Measurements from ENCODE around the gene KCNT1.

Gene KCNT1

GRCh38 chr9:135741276-135742219 is 39.6 kb downstream of the KCNT1 start:
- no peak for ATAC-seq (ENCODE audit: low read depth)
- no peak overlapping the region for H3K27ac ChIP-seq (ENCODE audit: poor library complexity, severe bottlenecking)
- H3K9me3 ChIP-seq (ENCODE audit: severe bottlenecking), result no peaks in the 10 kb centered on the region

GRCh38 chr9:135743021-135743420 is 41.0 kb downstream of the KCNT1 start:
- Histone ChIP-seq H3K9me3 (ENCODE audit: severe bottlenecking) (no peaks in the 10 kb centered on the region), H3K27ac (ENCODE audit: poor library complexity, severe bottlenecking) (no peak overlapping the region), H3K4me3 (ENCODE audit: severe bottlenecking) (no peak overlapping the region), H3K36me3 (ENCODE audit: low read depth) (no peaks in the 10 kb centered on the region), H3K4me1 (ENCODE audit: insufficient read depth, poor library complexity, severe bottlenecking) (no peaks in the 10 kb centered on the region), H3K27me3 (ENCODE audit: insufficient read depth, poor library complexity, severe bottlenecking) (peaks cover 16% of the 10 kb centered on the region)
- no peak for TF ChIP-seq CTCF (IDR thresholded peaks at IDR 0.05; ENCODE audit: poor library complexity, severe bottlenecking)
- ATAC-seq (ENCODE audit: low read depth) (no peak), DNase-seq (ENCODE audit: low spot score) (no peak)

More at GRCh38 chr9:135741276-135742219, 39.6 kb downstream of the KCNT1 start:
- TF ChIP-seq CTCF (IDR thresholded peaks at IDR 0.05; ENCODE audit: poor library complexity, severe bottlenecking), result no peak
- Histone ChIP-seq H3K4me1 (ENCODE audit: insufficient read depth, poor library complexity, severe bottlenecking) (no peaks in the 10 kb centered on the region), H3K36me3 (ENCODE audit: low read depth) (no peaks in the 10 kb centered on the region), H3K4me3 (ENCODE audit: severe bottlenecking) (no peak overlapping the region), H3K27me3 (ENCODE audit: insufficient read depth, poor library complexity, severe bottlenecking) (peaks cover 30% of the 10 kb centered on the region)
- no peak for DNase-seq (ENCODE audit: low spot score)

DNA sequence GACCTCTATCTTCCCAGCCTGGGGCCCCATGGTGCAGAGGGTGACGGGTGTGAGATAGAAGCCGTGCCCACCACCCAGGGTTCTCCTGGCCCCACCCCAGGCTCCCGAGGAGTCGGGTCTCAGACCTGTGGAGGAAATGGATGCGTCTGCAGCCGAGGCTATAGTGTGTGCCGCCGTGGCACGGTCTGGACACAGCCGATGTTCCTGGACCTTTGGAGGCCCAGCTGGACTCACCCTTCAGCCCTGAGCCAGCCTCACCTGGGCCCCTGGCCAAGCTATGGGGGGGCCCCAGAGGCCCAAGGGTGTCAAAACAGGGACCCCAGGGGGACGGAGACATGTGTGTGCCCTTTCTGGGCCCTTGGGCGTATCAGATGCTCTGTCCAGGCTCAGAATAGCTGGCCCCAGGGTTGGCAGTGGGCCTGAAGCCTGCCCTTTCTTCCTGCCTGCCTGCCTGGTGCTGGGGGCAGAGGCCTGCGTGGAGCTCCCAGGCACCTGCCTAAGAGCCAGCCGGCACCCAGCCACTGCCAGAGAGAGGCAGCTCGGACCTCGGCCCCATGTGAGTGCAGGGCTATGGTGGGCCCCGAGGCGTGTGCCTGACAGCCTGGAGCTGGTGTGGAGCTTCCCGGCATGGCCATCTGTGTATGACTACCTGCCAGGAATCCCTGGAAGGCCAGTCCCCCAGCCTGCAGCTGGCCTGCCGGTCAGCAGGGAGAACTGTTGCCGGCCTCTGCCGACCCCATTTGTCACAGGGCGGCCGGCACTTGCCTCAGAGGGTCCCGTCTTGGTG is 41.8 kb downstream of the KCNT1 start:
- TF ChIP-seq CTCF (IDR thresholded peaks at IDR 0.05; ENCODE audit: poor library complexity, severe bottlenecking), result no peak
- no peak for ATAC-seq (ENCODE audit: low read depth)
- no peak overlapping the region for H3K27ac ChIP-seq (ENCODE audit: poor library complexity, severe bottlenecking)
- no peaks in the 10 kb centered on the region for H3K4me1 ChIP-seq (ENCODE audit: insufficient read depth, poor library complexity, severe bottlenecking)
- H3K36me3 ChIP-seq (ENCODE audit: low read depth), result no peaks in the 10 kb centered on the region
- no peak overlapping the region for H3K4me3 ChIP-seq (ENCODE audit: severe bottlenecking)
- peaks cover 15% of the 10 kb centered on the region for H3K27me3 ChIP-seq (ENCODE audit: insufficient read depth, poor library complexity, severe bottlenecking)
- DNase-seq (ENCODE audit: low spot score), result no peak
- H3K9me3 ChIP-seq (ENCODE audit: severe bottlenecking), result no peaks in the 10 kb centered on the region

- Histone ChIP-seq H3K9me3 (ENCODE audit: severe bottlenecking) (no peaks in the 10 kb centered on the region), H3K4me1 (ENCODE audit: insufficient read depth, poor library complexity, severe bottlenecking) (no peaks in the 10 kb centered on the region), H3K27ac (ENCODE audit: poor library complexity, severe bottlenecking) (no peak overlapping the region), H3K27me3 (ENCODE audit: insufficient read depth, poor library complexity, severe bottlenecking) (peaks cover 15% of the 10 kb centered on the region), H3K36me3 (ENCODE audit: low read depth) (no peaks in the 10 kb centered on the region), H3K4me3 (ENCODE audit: severe bottlenecking) (no peak overlapping the region)
- ATAC-seq (ENCODE audit: low read depth), result no peak
- TF ChIP-seq CTCF (IDR thresholded peaks at IDR 0.05; ENCODE audit: poor library complexity, severe bottlenecking), result no peak
- DNase-seq (ENCODE audit: low spot score), result no peak
These were observed 42.5 kb downstream of the KCNT1 start for GRCh38 chr9:135744333-135745070.
